Suprapubic skin (tissue), 4 donors: Measurements from ENCODE around the gene ATOH8.

Experiments
- POLR2A ChIP-seq, 2 donors: fragments of 450-650 bp; IDR thresholded peaks; one replicate each; pipeline ENCODE4 v1.6.1; 2017; ENCODE audit warnings: antibody characterized with exemption in 2 of 2, mild to moderate bottlenecking in 2 of 2, moderate library complexity in 2 of 2
- POLR2AphosphoS5 ChIP-seq, 3 donors: sonication (generic); formaldehyde crosslinking; IDR thresholded peaks; one replicate each; pipeline ENCODE4 v1.6.1; 2017; ENCODE audit warnings: antibody characterized with exemption in 3 of 3

DNA sequence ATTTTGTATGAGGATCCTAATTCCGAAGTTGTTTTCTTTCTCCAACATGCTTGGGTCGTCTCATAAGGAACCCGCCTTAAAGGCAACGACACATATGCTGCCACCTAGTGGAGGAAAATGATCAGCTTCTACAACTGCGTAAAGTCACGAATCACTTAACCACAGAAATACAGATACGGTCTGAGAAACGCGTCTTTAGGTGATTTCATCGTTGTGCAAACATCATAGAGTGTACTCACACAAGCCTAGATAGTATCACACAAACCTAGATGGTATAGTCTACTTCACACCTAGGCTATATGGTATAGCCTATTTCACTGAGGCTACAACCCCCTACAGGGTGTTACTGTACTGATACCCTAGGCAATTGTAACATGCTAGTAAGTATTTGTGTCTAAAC is 46.5 kb upstream of the ATOH8 start:
- TF ChIP-seq POLR2A (IDR thresholded peaks at IDR 0.05) (no peak), POLR2AphosphoS5 (IDR thresholded peaks at IDR 0.05) (no peak)
